Psoas muscle (tissue), 8 donors: ENCODE measurements around the gene PBX4. TPM values are rescaled to one million over a fixed set of nuclear protein-coding genes. Genes with fewer than 3 reads are reported as not detected.

Experiments
- ATAC-seq, 4 donors: fragments of 200-7000 bp; cut with Tn5 transposase; one replicate each; pipeline ENCODE4 v1.9.1; 2020; ENCODE audit warnings: moderate library complexity in 3 of 4, mild to moderate bottlenecking in 2 of 4
- DNase-seq, 2 donors: peaks; one replicate each; pipeline ENCODE4 v3.0.0-alpha.2; 2020
- H3K27ac ChIP-seq: fragments of 200-600 bp; one replicate; pipeline ENCODE4 v1.8.0; 2022
- H3K27me3 ChIP-seq, 3 donors: fragments of 200-600 bp in 1 of 3; one replicate each; pipeline versions ENCODE4 v1.6.1 to v1.8.0; 2013 to 2022; ENCODE audit warnings: low read length in 2 of 3, mild to moderate bottlenecking in 2 of 3, moderate library complexity in 1 of 3; ENCODE audit not compliant: insufficient read depth in 3 of 3
- H3K36me3 ChIP-seq, 2 donors: fragments of 200-600 bp in 1 of 2; one replicate each; pipeline versions ENCODE4 v1.6.1 to v1.8.0; 2013 to 2022; ENCODE audit warnings: low read depth in 1 of 2, mild to moderate bottlenecking in 1 of 2, moderate library complexity in 1 of 2; ENCODE audit not compliant: insufficient read depth in 1 of 2
- H3K4me1 ChIP-seq: fragments of 200-600 bp; one replicate; pipeline ENCODE4 v1.8.0; 2022
- H3K4me3 ChIP-seq: fragments of 200-600 bp; one replicate; pipeline ENCODE4 v1.8.0; 2022; ENCODE audit warnings: mild to moderate bottlenecking
- H3K9me3 ChIP-seq: fragments of 200-600 bp; one replicate; pipeline ENCODE4 v1.8.0; 2022
- WGBS, 3 donors: extraction: QIAGEN DNeasy Blood & Tissue Kit; methylation state at CpG; one replicate each; pipeline versions ENCODE4 v1.1.6 to v1.1.7; 2013; 5-methylcytosine and 5-hydroxymethylcytosine counted together
- intact Hi-C, 2 donors: fragments of 100-400 bp; cut with DNase I; formaldehyde crosslinking; loops; one replicate each; pipeline versions ENCODE4 v1.11.0 to v1.14.2; 2022
- polyA plus RNA-seq, 3 donors: library from polyadenylated mRNA; stranded (reverse); fragments of 200-250 nt; gene quantifications; one replicate each; pipeline ENCODE4 v1.2.3, GENCODE V29; 2013
- total RNA-seq, 4 donors: library from RNA; stranded (reverse); fragmentation: NEBNext Ultra II Directional in 2 of 4; extraction: Animal tissue kit (Norgen Biotek cat#: 25700) in 2 of 4; gene quantifications; one replicate each; pipeline versions ENCODE4 v1.2.1 to v1.2.4, GENCODE V29; 2021 to 2023
- TF ChIP-seq, protein P1 (sequence below): fragments of 200-600 bp; IDR thresholded peaks from one replicate; pipeline ENCODE4 v1.8.0; 2022; ENCODE audit warnings: antibody characterized with exemption
- donor health status: healthy with polysubstance abuse.
- donor health status: DM: no; HTN: no; CAD: no; lungs with moderate emphysema.
- donor health status: Bipolar disorder and iron deficiency.
- donor health status: healthy.
- donor health status: DM: yes; HTN: yes; CAD: no.
- donor health status: DM: no; HTN: no; CAD: no.
- donor health status: DM: no; HTN: no; CAD: no.
- donor health status: DM: yes; HTN: yes; CAD: no.

PBX4 gene
- total and polyA plus RNA-seq, 7 donors = 0.06 to 0.17 (median 0.08) TPM; not detected in 4

DNA sequence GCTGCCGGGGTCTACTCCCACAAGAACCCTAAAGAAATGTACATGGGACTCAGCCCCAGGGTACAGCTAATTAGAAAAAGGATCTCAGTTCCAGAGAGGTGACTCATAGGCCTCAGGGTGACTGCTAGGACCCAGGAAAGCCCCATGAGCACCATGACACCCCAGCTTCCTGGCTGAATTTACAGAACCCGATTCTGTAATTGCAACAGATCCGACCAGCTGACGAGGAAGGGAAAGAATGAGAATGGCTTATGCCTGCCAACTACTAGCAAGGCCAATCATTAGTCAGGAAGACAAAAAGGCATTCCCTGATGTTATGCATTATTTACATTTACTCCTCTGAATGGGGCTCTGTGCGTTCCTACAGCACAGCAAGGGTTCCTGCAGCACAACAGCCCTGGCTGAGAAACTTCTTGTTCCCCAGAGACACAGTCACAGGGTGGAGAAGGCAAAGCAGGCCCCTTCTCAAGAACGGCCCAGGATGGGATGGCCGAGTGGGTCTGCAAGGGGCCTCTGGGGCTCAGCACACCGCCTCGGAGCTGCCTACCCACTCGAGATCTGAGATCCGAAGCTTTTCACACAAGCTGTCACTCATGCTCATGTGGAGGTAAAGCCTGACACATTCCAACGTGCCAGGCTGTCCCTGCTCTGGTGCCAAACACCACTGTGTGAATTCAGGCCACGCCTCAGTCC, 27.2 kb downstream of the PBX4 start:
- H3K9me3 ChIP-seq = no peaks in the 10 kb centered on the region
- no peak overlapping the region for H3K4me3 ChIP-seq
- H3K36me3 ChIP-seq = no peaks in the 10 kb centered on the region
- no peak overlapping the region for H3K27ac ChIP-seq
- intact Hi-C loops = no loop called here
- TF ChIP-seq, protein P1, sequence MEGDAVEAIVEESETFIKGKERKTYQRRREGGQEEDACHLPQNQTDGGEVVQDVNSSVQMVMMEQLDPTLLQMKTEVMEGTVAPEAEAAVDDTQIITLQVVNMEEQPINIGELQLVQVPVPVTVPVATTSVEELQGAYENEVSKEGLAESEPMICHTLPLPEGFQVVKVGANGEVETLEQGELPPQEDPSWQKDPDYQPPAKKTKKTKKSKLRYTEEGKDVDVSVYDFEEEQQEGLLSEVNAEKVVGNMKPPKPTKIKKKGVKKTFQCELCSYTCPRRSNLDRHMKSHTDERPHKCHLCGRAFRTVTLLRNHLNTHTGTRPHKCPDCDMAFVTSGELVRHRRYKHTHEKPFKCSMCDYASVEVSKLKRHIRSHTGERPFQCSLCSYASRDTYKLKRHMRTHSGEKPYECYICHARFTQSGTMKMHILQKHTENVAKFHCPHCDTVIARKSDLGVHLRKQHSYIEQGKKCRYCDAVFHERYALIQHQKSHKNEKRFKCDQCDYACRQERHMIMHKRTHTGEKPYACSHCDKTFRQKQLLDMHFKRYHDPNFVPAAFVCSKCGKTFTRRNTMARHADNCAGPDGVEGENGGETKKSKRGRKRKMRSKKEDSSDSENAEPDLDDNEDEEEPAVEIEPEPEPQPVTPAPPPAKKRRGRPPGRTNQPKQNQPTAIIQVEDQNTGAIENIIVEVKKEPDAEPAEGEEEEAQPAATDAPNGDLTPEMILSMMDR = no peak
- DNase-seq (no peak), ATAC-seq (peak; percentile 34 to 78 (median 64))
- 26 to 46% (median 28%) methylated on average over 13 of the region's 13 CpGs for WGBS, 3 donors
- H3K4me1 ChIP-seq = no peaks in the 10 kb centered on the region
- H3K27me3 ChIP-seq = no peaks in the 10 kb centered on the region

DNA sequence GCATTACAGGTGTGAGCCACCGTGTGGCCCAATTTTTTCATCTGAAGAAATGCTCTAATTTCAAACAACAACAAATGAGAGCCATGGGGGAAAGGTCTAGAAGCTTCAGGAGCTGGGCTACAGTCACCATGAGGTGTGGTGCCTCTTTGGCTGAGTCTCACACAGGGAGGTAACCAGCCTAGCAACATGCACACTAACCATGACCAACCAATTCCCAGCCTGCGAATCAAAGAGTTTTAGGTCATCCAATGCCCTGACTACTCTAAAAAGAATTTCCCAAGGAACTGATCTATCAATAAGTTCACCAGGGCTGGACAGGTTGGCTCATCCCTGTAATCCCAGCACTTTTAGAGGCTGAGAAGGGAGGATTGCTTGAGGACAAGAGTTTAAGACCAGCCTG, 29.9 kb downstream of the PBX4 start:
- Histone ChIP-seq H3K36me3 (no peaks in the 10 kb centered on the region), H3K27me3 (no peaks in the 10 kb centered on the region), H3K27ac (no peak overlapping the region), H3K4me1 (no peaks in the 10 kb centered on the region), H3K9me3 (no peaks in the 10 kb centered on the region), H3K4me3 (no peak overlapping the region)
- intact Hi-C loops = no loop called here
- DNase-seq (no peak), ATAC-seq (no peak)
- WGBS, 3 donors = 70 to 76% (median 71%) methylated on average over 2 of the region's 2 CpGs
- TF ChIP-seq, protein P1 = no peak

DNA sequence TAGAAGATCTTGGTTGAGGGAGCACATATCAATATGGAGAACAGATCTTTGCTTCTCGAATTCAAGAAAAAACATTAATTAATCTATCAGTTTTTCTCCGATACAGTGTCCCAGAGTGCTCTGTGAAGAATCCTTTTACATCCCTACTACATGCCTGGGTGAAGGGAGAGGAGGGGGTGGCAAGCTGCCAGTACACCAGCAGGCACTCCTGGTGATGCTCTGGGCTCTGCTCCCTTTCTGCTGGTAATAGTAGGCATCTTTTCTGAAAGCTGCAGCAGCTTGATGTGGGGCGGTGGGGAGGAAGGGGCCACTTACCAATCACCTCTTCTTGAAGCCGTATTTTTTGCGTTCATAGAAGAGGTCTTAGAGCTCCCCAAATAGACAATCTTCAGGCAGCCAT, 30.7 kb downstream of the PBX4 start:
- no peak for DNase-seq
- Histone ChIP-seq H3K36me3 (no peaks in the 10 kb centered on the region), H3K4me3 (no peak overlapping the region), H3K27me3 (no peaks in the 10 kb centered on the region), H3K9me3 (no peaks in the 10 kb centered on the region), H3K4me1 (no peaks in the 10 kb centered on the region), H3K27ac (no peak overlapping the region)
- intact Hi-C loops = no loop called here
- TF ChIP-seq, protein P1 = no peak
- no peak for ATAC-seq
- WGBS, 3 donors = 81 to 84% (median 81%) methylated on average over 5 of the region's 5 CpGs

DNA sequence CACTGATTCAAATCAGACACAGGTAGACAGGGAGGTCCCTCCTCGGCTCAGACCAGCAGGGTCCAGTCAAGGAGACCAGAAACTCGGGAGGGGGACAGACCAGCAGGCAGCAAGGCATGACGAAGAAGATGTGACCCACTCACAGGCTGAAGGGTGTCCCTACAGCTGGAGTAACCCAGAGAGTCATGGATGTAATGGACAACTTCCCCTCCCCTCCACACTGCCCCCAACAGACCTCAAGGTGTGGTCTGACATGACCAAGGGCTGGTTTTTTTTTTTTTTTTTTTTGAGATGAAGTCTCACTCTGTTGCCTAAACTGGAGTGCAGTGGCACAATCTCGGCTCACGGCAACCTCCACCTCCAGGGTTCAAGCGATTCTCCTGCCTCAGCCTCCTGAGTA, 34.1 kb downstream of the PBX4 start:
- Histone ChIP-seq H3K36me3 (no peaks in the 10 kb centered on the region), H3K27me3 (no peaks in the 10 kb centered on the region), H3K4me3 (no peak overlapping the region), H3K27ac (no peak overlapping the region), H3K4me1 (no peaks in the 10 kb centered on the region), H3K9me3 (no peaks in the 10 kb centered on the region)
- intact Hi-C loops = no loop called here
- DNase-seq = no peak
- WGBS, 3 donors = 88 to 97% (median 93%) methylated on average over 6 of the region's 6 CpGs
- no peak for ATAC-seq
- TF ChIP-seq, protein P1 = no peak

GRCh38 chr19:19582471-19582870, 36.0 kb downstream of the PBX4 start:
- Histone ChIP-seq H3K27ac (no peak overlapping the region), H3K9me3 (no peaks in the 10 kb centered on the region), H3K36me3 (no peaks in the 10 kb centered on the region), H3K4me3 (no peak overlapping the region), H3K27me3 (no peaks in the 10 kb centered on the region), H3K4me1 (no peaks in the 10 kb centered on the region)
- intact Hi-C loops = no loop called here
- TF ChIP-seq, protein P1 = no peak
- no peak for DNase-seq
- 74 to 82% (median 78%) methylated on average over 6 of the region's 6 CpGs for WGBS, 3 donors
- ATAC-seq = no peak
